Measurements from ENCODE around the gene FCN1.

- TF ChIP-seq POLR2AphosphoS5 (IDR thresholded peaks at IDR 0.05; ENCODE audit: low read depth, low read length) (no peak), MXI1 (IDR thresholded peaks at IDR 0.05; ENCODE audit: low read depth, low read length) (no peak)
These were observed 32.6 kb downstream of the FCN1 start for GRCh38 chr9:134885001-134885678.

Measured in SK-N-SH (cell line).